ENCODE results near the gene ROBO1. TPM values are rescaled to one million over a fixed set of nuclear protein-coding genes. Genes with fewer than 3 reads are reported as not detected.

ROBO1 gene
- total and polyA plus RNA-seq, 2 of the 8 experiments (the other 6 are each of a cell fraction or from before 2014, with no cell fraction given): 51.4 to 91.0 TPM

- TF ChIP-seq NRF1 (IDR thresholded peaks at IDR 0.05; ENCODE audit: low read depth, low read length): no peak
- TF ChIP-seq, protein P1, sequence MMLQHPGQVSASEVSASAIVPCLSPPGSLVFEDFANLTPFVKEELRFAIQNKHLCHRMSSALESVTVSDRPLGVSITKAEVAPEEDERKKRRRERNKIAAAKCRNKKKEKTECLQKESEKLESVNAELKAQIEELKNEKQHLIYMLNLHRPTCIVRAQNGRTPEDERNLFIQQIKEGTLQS (IDR thresholded peaks at IDR 0.05; ENCODE audit: insufficient read depth, low read depth, low read length): no peak
- TF ChIP-seq TAF7 (optimal IDR thresholded peaks at IDR 0.05; ENCODE audit: borderline replicate concordance, low read depth, low read length): no peak
- no peak for TF ChIP-seq TBP (IDR thresholded peaks at IDR 0.05; ENCODE audit: low read depth, low read length)
Measured at GRCh38 chr3:79568938-79569337, 198.9 kb downstream of the ROBO1 start (continued).
